ENCODE data around the gene COG5.

- TF ChIP-seq LEF1 (IDR thresholded peaks at IDR 0.05; ENCODE audit: borderline replicate concordance) (no peak), SUZ12 (IDR thresholded peaks at IDR 0.05) (no peak), ZNF384 (IDR thresholded peaks at IDR 0.05) (no peak)
Observed at GRCh38 chr7:107321611-107322010, 242.1 kb downstream of the COG5 start.

Measured in HEK293T (cell line).